K562 (cell line): ENCODE measurements around the gene SLC35E1. TPM values are rescaled to one million over a fixed set of nuclear protein-coding genes. Genes with fewer than 3 reads are reported as not detected.

ENCODE experiments used
- ATAC-seq: fragments of 200-7000 bp; cut with Tn5 transposase; 3 replicates; pipeline ENCODE4 v1.9.1; 2020; ENCODE audit warnings: moderate library complexity
- BruUV-seq: library from RNA; stranded (reverse); fragments of 400-500 nt; replicated peaks from 2 replicates; lab custom pipeline; 2021; lab: Mats Ljungman, UMichigan
- CTCF ChIA-PET: fragments of 300-600 bp; formaldehyde crosslinking; extraction: SDS; loops from one replicate; lab custom pipeline; 2021; ENCODE audit warnings: low intra/inter-chr PET ratio; lab: Yijun Ruan, JAX
- POLR2A ChIA-PET: fragments of 300-600, 350-650 bp; sonication (Branson Sonifier 250); formaldehyde crosslinking; extraction: SDS; loops from one replicate; lab custom pipeline; 2021; ENCODE audit warnings: antibody characterized with exemption, inconsistent platforms; lab: Yijun Ruan, JAX
- DNase-seq, 4 experiments: peaks; one replicate each; pipeline versions ENCODE4 v3.0.0 to v3.0.0-alpha.2; 2011 to 2018; ENCODE audit warnings: low spot score in 3 of 4, mixed read lengths in 3 of 4; ENCODE audit errors: extremely low read depth in 1 of 4
- FAIRE-seq: peaks from 2 replicates; lab custom pipeline; 2011; peaks lifted over from hg19 to GRCh38; lab: Jason Lieb, UNC
- H2AFZ ChIP-seq: 2 replicates; pipeline ENCODE4 v1.6.0; 2011; ENCODE audit warnings: low read depth, low read length, control low read depth, inconsistent platforms
- H3K27ac ChIP-seq: fragments of 200-600 bp; 3 replicates; pipeline ENCODE4 v1.8.0; 2011; ENCODE audit warnings: low read depth, mild to moderate bottlenecking, control low read depth, inconsistent platforms, low read length, moderate library complexity, mixed read lengths; ENCODE audit errors: extremely low read depth
- H3K27me3 ChIP-seq, 2 experiments: fragments of 300-600 bp in 1 of 2; 2 replicates in 1 of 2; 3 replicates in 1 of 2; pipeline versions ENCODE4 v1.6.0 to v1.8.0; 2011; ENCODE audit warnings: inconsistent platforms in 2 of 2, low read length in 2 of 2, mild to moderate bottlenecking in 1 of 2, mixed read lengths in 1 of 2, moderate library complexity in 1 of 2; ENCODE audit not compliant: control insufficient read depth in 2 of 2, insufficient read depth in 2 of 2
- H3K36me3 ChIP-seq: fragments of 300-600 bp; 3 replicates; pipeline ENCODE4 v1.8.0; 2011; ENCODE audit warnings: mild to moderate bottlenecking, low read length, inconsistent platforms; ENCODE audit not compliant: control insufficient read depth, insufficient read depth
- H3K4me1 ChIP-seq, 2 experiments: fragments of 200-600 bp in 1 of 2; replicated peaks in 1 of 2; 2 replicates in 1 of 2; 3 replicates in 1 of 2; pipeline versions ENCODE4 v1.5.1 to v1.8.0; 2011; ENCODE audit warnings: inconsistent platforms in 2 of 2, low read length in 2 of 2, mild to moderate bottlenecking in 1 of 2, mixed read lengths in 1 of 2, moderate library complexity in 1 of 2; ENCODE audit not compliant: control insufficient read depth in 2 of 2, insufficient read depth in 2 of 2
- H3K4me2 ChIP-seq: 2 replicates; pipeline ENCODE4 v1.6.1; 2011; ENCODE audit warnings: low read length, control low read depth, inconsistent platforms, mixed read lengths; ENCODE audit not compliant: insufficient read depth
- H3K4me3 ChIP-seq: fragments of 200-600 bp; sonication (generic), shearing (Covaris generic); 2 replicates; pipeline ENCODE4 v1.5.1; 2016; ENCODE audit warnings: control low read depth, inconsistent platforms
- H3K79me2 ChIP-seq: fragments of 200-600 bp; 3 replicates; pipeline ENCODE4 v1.8.0; 2011; ENCODE audit warnings: low read length, inconsistent platforms; ENCODE audit not compliant: control insufficient read depth, insufficient read depth
- H3K9ac ChIP-seq, 2 experiments: 2 replicates each; pipeline versions ENCODE4 v1.6.0 to v1.6.1; 2011; ENCODE audit warnings: low read depth in 2 of 2, low read length in 2 of 2, control low read depth in 1 of 2, inconsistent platforms in 1 of 2, mild to moderate bottlenecking in 1 of 2, mixed read lengths in 1 of 2; ENCODE audit not compliant: insufficient read depth in 1 of 2
- H3K9me1 ChIP-seq: one replicate; pipeline ENCODE4 v1.6.0; 2011; ENCODE audit warnings: inconsistent platforms, mild to moderate bottlenecking, low read length, moderate library complexity; ENCODE audit not compliant: control insufficient read depth, insufficient read depth
- H3K9me3 ChIP-seq: replicated peaks from 2 replicates; pipeline ENCODE4 v1.5.1; 2011; ENCODE audit warnings: low read depth, low read length, inconsistent platforms; ENCODE audit not compliant: control insufficient read depth, insufficient read depth
- H4K20me1 ChIP-seq: replicated peaks from 2 replicates; pipeline ENCODE4 v1.6.1; 2011; ENCODE audit warnings: low read length, inconsistent platforms, mixed read lengths; ENCODE audit not compliant: control insufficient read depth, insufficient read depth
- BCOR ChIP-seq: fragments of 450-650 bp; IDR thresholded peaks from 2 replicates; pipeline ENCODE4 v1.6.1; 2016
- DIDO1 ChIP-seq: fragments of 450-650 bp; IDR thresholded peaks from 2 replicates; pipeline ENCODE4 v1.6.1; 2016; ENCODE audit warnings: low read depth, missing biosample characterization, missing genetic modification characterization
- HOMEZ ChIP-seq: fragments of 250-450 bp; sonication (Bioruptor Pico); IDR thresholded peaks from 2 replicates; pipeline ENCODE4 v1.4.0; 2020; ENCODE audit warnings: mild to moderate bottlenecking, moderate library complexity
- LARP7 ChIP-seq: fragments of 450-650 bp; IDR thresholded peaks from 2 replicates; pipeline ENCODE4 v1.6.1; 2016
- MAFK ChIP-seq: IDR thresholded peaks from 2 replicates; pipeline ENCODE4 v1.6.1; 2011; ENCODE audit warnings: low read length, improper control_type of control experiment
- MEIS2 ChIP-seq: fragments of 450-650 bp; IDR thresholded peaks from 2 replicates; pipeline ENCODE4 v1.6.1; 2014; ENCODE audit warnings: mild to moderate bottlenecking; ENCODE audit not compliant: partially characterized antibody
- RAD51 ChIP-seq: fragments of 450-650 bp; IDR thresholded peaks from 2 replicates; pipeline ENCODE4 v1.7.1; 2016; ENCODE audit warnings: low read depth, mild to moderate bottlenecking, borderline replicate concordance
- RNF2 ChIP-seq: sonication (generic); IDR thresholded peaks from 2 replicates; pipeline ENCODE4 v1.6.1; 2016
- TRIM25 ChIP-seq: fragments of 450-650 bp; IDR thresholded peaks from 2 replicates; pipeline ENCODE4 v1.7.0; 2016; ENCODE audit warnings: borderline replicate concordance
- ZBTB7A ChIP-seq: IDR thresholded peaks from 2 replicates; pipeline ENCODE4 v1.6.1; 2011; ENCODE audit warnings: low read depth, mild to moderate bottlenecking, low read length, moderate library complexity, borderline replicate concordance; ENCODE audit not compliant: control insufficient read depth
- ZNF778 ChIP-seq: fragments of 450-650 bp; formaldehyde crosslinking; IDR thresholded peaks from 2 replicates; pipeline ENCODE4 v1.4.0; 2020; ENCODE audit warnings: mild to moderate bottlenecking, moderate library complexity
- ZNF785 ChIP-seq: fragments of 250-450 bp; sonication (Bioruptor Pico); IDR thresholded peaks from 2 replicates; pipeline ENCODE4 v1.4.0; 2020; ENCODE audit warnings: mild to moderate bottlenecking
- WGBS: fragments of 100-300 bp; shearing (Covaris generic); methylation state at CpG from one replicate; pipeline ENCODE4 v1.1.6; 2016; ENCODE audit warnings: low coverage, mixed read lengths; ENCODE audit not compliant: insufficient coverage; ENCODE audit errors: missing lambda C conversion rate; 5-methylcytosine and 5-hydroxymethylcytosine counted together
- in situ Hi-C: fragments of 300-500 bp; cut with MboI; formaldehyde crosslinking; loops from 4 replicates; pipeline ENCODE4 v1.15.0; 2018; ENCODE audit warnings: inconsistent platforms, mixed read lengths
- intact Hi-C: fragments of 100-400 bp; cut with micrococcal nuclease; formaldehyde crosslinking; loops from 2 replicates; pipeline ENCODE4 v1.14.2; 2022
- polyA plus RNA-seq, 8 experiments: library from polyadenylated mRNA; depleted of rRNA in 4 of 8; stranded (reverse) in 5 of 8; unstranded in 3 of 8; fragments of >200 nt; fragmentation: Nextera tagmentation in 2 of 8; fragmentation: Illumina TruSeq in 1 of 8; extraction: Ambion mirVana in 2 of 8; extraction: Trizol in 1 of 8; gene quantifications; 2 replicates each; pipeline versions ENCODE4 v1.2.1 to v1.2.3, GENCODE V29; 2011 to 2014; ENCODE audit warnings: inconsistent platforms in 1 of 8, missing spikeins in 1 of 8
- total RNA-seq, 7 experiments: library from RNA; depleted of rRNA in 6 of 7; stranded (reverse); fragments of >200 nt in 6 of 7; fragmentation: Illumina TruSeq in 2 of 7; extraction: Trizol in 2 of 7; gene quantifications; 2 replicates each; pipeline versions ENCODE4 v1.2.1 to v1.2.3, GENCODE V29; 2011 to 2021; ENCODE audit warnings: low replicate concordance in 1 of 7

Gene SLC35E1
- total and polyA plus RNA-seq, 9 of the 15 experiments (the other 6 are each of a cell fraction or from before 2014, with no cell fraction given), result 15.0 to 40.1 (median 25.7) TPM

- Histone ChIP-seq H3K27ac (peak overlapping the region; percentile 66; the same call in 2 of the 3 replicates), H3K4me2 (0 out of 2 replicates have a peak overlapping the region, but pooled peaks have one; percentile 91), H2AFZ (no peak overlapping the region), H3K79me2 (peaks cover 97% of the 10 kb centered on the region), H3K9ac (peak overlapping the region in 1 of 2 experiments; percentile 85; a peak in 2 of 4 replicates), H3K27me3 (no peaks in the 10 kb centered on the region; a peak in 1 of 5 replicates), H3K9me1 (peaks cover 4% of the 10 kb centered on the region), H3K4me1 (peaks cover 77 to 85% of the 10 kb centered on the region in 2 experiments), H4K20me1 (peaks cover 34% of the 10 kb centered on the region)
- no TSS peak for BruUV-seq
- FAIRE-seq (no peak), ATAC-seq (no peak)
- ChIA-PET CTCF (no interaction called here), POLR2A (interaction anchor here (0.8 kb wide), 1 partner anchor 12 kb away, joined by 3 read pairs; no protein-coding TSS in a partner anchor)
- intact Hi-C loops (no loop called here), in situ Hi-C loops (no loop called here)
- WGBS, result 89% methylated on average over 9 of the region's 11 CpGs
- no peak for TF ChIP-seq RNF2
- no peak for TF ChIP-seq MAFK
- TF ChIP-seq ZNF785, result no peak
- TF ChIP-seq ZBTB7A, result no peak
- no peak for TF ChIP-seq LARP7
- no peak for TF ChIP-seq DIDO1 (tag)
- no peak for TF ChIP-seq ZNF778 (CRISPR knock-in tag)
- no peak for TF ChIP-seq RAD51
- no peak for TF ChIP-seq BCOR
- TF ChIP-seq HOMEZ (CRISPR knock-in tag), result no peak
- TF ChIP-seq MEIS2, result no peak
- no peak for TF ChIP-seq TRIM25
- TF ChIP-seq, all 486 proteins: peak for 0
- Histone ChIP-seq H3K4me3 (no peak overlapping the region), H3K36me3 (peaks cover 19% of the 10 kb centered on the region; the same call in 2 of the 3 replicates), H3K9me3 (no peaks in the 10 kb centered on the region)
- no peak for DNase-seq
Measured at GRCh38 chr19:16585808-16586476, 13.7 kb upstream of the SLC35E1 start.
